Measurements from ENCODE around the gene DPCD.
"Not testable (repeated sequence)": the region's sequence is repeated elsewhere in the genome, so short reads cannot be mapped to it uniquely, and the experiment has no call there.

The DPCD gene

GRCh38 chr10:101588879-101589278 lies 758 bp downstream of the DPCD start:
- DNase-seq: no peak

GRCh38 chr10:101593331-101593730 lies 5.2 kb downstream of the DPCD start:
- DNase-seq: not testable (repeated sequence)

GRCh38 chr10:101595591-101596433 lies 7.7 kb downstream of the DPCD start:
- DNase-seq: no peak

- DNase-seq: no peak
These were observed 9.2 kb downstream of the DPCD start for GRCh38 chr10:101597091-101597900.

GRCh38 chr10:101601541-101601940 lies 13.4 kb downstream of the DPCD start:
- DNase-seq: no peak

GRCh38 chr10:101602761-101603398 lies 14.8 kb downstream of the DPCD start:
- DNase-seq: peak; percentile 11

GRCh38 chr10:101607124-101607523 lies 19.0 kb downstream of the DPCD start:
- no peak for DNase-seq

GRCh38 chr10:101609481-101609880 lies 21.4 kb downstream of the DPCD start:
- no peak for DNase-seq

- no peak for DNase-seq
These were observed 23.2 kb downstream of the DPCD start for GRCh38 chr10:101611096-101611905.

GRCh38 chr10:101612086-101612485 lies 24.0 kb downstream of the DPCD start:
- no peak for DNase-seq

GRCh38 chr10:101612872-101613271 lies 24.8 kb downstream of the DPCD start:
- DNase-seq: no peak

GRCh38 chr10:101613646-101614045 lies 25.5 kb downstream of the DPCD start:
- no peak for DNase-seq

- DNase-seq: no peak
These were observed 26.8 kb downstream of the DPCD start for GRCh38 chr10:101614663-101615524.

- no peak for DNase-seq
These were observed 27.5 kb downstream of the DPCD start for GRCh38 chr10:101615525-101616116.

- no peak for DNase-seq
These were observed 28.4 kb downstream of the DPCD start for GRCh38 chr10:101616415-101617101.

- no peak for DNase-seq
These were observed 29.1 kb downstream of the DPCD start for GRCh38 chr10:101617102-101617823.

GRCh38 chr10:101617824-101618568 lies 29.9 kb downstream of the DPCD start:
- no peak for DNase-seq

GRCh38 chr10:101618871-101619270 lies 30.8 kb downstream of the DPCD start:
- DNase-seq: no peak

- DNase-seq: no peak
These were observed 31.9 kb downstream of the DPCD start for GRCh38 chr10:101619983-101620382.

All from effector CD8-positive, alpha-beta T cell (primary cell).